Sigmoid colon (tissue), 7 donors: Measurements from ENCODE around the gene FOXRED1. TPM values are rescaled to one million over a fixed set of nuclear protein-coding genes. Genes with fewer than 3 reads are reported as not detected.
A peak's percentile ranks its signal among the peaks of the same experiment; 100 is the strongest.

Experiments used
- DNase-seq: peaks from one replicate; pipeline ENCODE4 v3.0.0-alpha.2; 2019
- H3K27ac ChIP-seq, 4 donors: fragments of 200-600 bp; sonication (generic); one replicate each; pipeline ENCODE4 v1.5.1; 2016 to 2019; ENCODE audit warnings: mild to moderate bottlenecking in 1 of 4
- H3K27me3 ChIP-seq, 3 donors: fragments of 200-600 bp; sonication (generic); one replicate each; pipeline ENCODE4 v1.5.1; 2019; ENCODE audit warnings: mild to moderate bottlenecking in 1 of 3
- H3K36me3 ChIP-seq, 4 donors: fragments of 200-600 bp; sonication (generic); one replicate each; pipeline ENCODE4 v1.5.1; 2016 to 2019
- H3K4me1 ChIP-seq, 4 donors: fragments of 200-600 bp; sonication (generic); one replicate each; pipeline ENCODE4 v1.5.1; 2017 to 2019
- H3K4me3 ChIP-seq, 4 donors: fragments of 200-600 bp; sonication (generic); one replicate each; pipeline ENCODE4 v1.5.1; 2017 to 2019; ENCODE audit warnings: mild to moderate bottlenecking in 2 of 4, moderate library complexity in 1 of 4
- H3K9me3 ChIP-seq, 4 donors: fragments of 200-600 bp in 3 of 4; sonication (generic) in 3 of 4; one replicate each; pipeline versions ENCODE4 v1.5.1 to v1.6.1; 2013 to 2019
- EP300 ChIP-seq, 4 donors: sonication (generic); formaldehyde crosslinking; IDR thresholded peaks; one replicate each; pipeline ENCODE4 v1.6.1; 2017; ENCODE audit warnings: antibody characterized with exemption in 4 of 4
- POLR2A ChIP-seq, 2 donors: fragments of 450-650 bp; IDR thresholded peaks; one replicate each; pipeline ENCODE4 v1.6.1; 2016; ENCODE audit warnings: antibody characterized with exemption in 2 of 2, mild to moderate bottlenecking in 2 of 2, moderate library complexity in 2 of 2
- POLR2AphosphoS5 ChIP-seq, 4 donors: sonication (generic); formaldehyde crosslinking; IDR thresholded peaks; one replicate each; pipeline ENCODE4 v1.6.1; 2017; ENCODE audit warnings: antibody characterized with exemption in 4 of 4
- WGBS, 2 donors: extraction: QIAGEN DNeasy Blood & Tissue Kit; methylation state at CpG; one replicate each; pipeline ENCODE4 v1.1.7; 2013; 5-methylcytosine and 5-hydroxymethylcytosine counted together
- intact Hi-C: fragments of 100-400 bp; cut with DNase I; formaldehyde crosslinking; loops from one replicate; pipeline ENCODE4 v1.15.1; 2023
- polyA plus RNA-seq, 3 donors: library from polyadenylated mRNA; stranded (reverse); fragments of 200-250 nt; gene quantifications; one replicate each; pipeline ENCODE4 v1.2.3, GENCODE V29; 2013
- total RNA-seq, 4 donors: library from RNA; depleted of rRNA; stranded (reverse); fragments of >200 nt; gene quantifications; one replicate each; pipeline ENCODE4 v1.1.0, GENCODE V29; 2016
- TF ChIP-seq, protein P1 (sequence below), 4 experiments: fragments of 450-650 bp in 3 of 4; fragments of 200-600 bp in 1 of 4; IDR thresholded peaks; one replicate each; pipeline ENCODE4 v1.5.1; 2016 to 2019; ENCODE audit warnings: antibody characterized with exemption in 4 of 4, mild to moderate bottlenecking in 3 of 4, moderate library complexity in 2 of 4
- donor health status: healthy with polysubstance abuse.
- donor health status: Bipolar disorder and iron deficiency.
- donor health status: healthy.

FOXRED1 gene
- total and polyA plus RNA-seq, 7 donors: 10.8 to 46.0 (median 16.0) TPM

DNA sequence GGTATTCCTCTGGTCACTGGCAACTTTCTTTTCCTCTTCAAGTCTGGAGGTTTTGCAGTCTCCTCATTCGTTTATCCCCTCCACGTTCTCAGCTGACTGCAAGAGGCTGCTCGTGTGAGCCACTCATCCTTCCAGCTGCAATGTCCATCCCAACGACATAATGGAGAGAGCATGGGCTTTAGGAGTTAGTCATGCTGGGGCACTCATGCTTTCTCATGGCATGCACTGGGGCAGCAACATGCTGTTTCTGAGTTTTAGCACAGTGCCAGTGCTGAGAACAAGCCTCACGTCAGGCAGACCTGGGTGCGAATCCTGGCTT lies 42.0 kb downstream of the FOXRED1 start:
- WGBS, 2 donors: 63 to 81% methylated on average over 6 of the region's 6 CpGs
- Histone ChIP-seq H3K36me3 (peaks cover 0 to 6% (median 0%) of the 10 kb centered on the region in 4 donors), H3K4me3 (no peak overlapping the region), H3K9me3 (no peaks in the 10 kb centered on the region), H3K27me3 (no peaks in the 10 kb centered on the region), H3K4me1 (peaks cover 0 to 10% (median 9%) of the 10 kb centered on the region in 4 donors), H3K27ac (peak overlapping the region in 2 of 4 donors; percentile 10 to 15)
- no peak for DNase-seq
- intact Hi-C loops: loop anchor here (2.0 to 5.0 kb wide), 3 partner anchors 48 to 170 kb away; no protein-coding TSS in a partner anchor
- TF ChIP-seq EP300 (IDR thresholded peaks at IDR 0.05) (no peak), POLR2A (IDR thresholded peaks at IDR 0.05) (no peak)
- TF ChIP-seq, protein P1, sequence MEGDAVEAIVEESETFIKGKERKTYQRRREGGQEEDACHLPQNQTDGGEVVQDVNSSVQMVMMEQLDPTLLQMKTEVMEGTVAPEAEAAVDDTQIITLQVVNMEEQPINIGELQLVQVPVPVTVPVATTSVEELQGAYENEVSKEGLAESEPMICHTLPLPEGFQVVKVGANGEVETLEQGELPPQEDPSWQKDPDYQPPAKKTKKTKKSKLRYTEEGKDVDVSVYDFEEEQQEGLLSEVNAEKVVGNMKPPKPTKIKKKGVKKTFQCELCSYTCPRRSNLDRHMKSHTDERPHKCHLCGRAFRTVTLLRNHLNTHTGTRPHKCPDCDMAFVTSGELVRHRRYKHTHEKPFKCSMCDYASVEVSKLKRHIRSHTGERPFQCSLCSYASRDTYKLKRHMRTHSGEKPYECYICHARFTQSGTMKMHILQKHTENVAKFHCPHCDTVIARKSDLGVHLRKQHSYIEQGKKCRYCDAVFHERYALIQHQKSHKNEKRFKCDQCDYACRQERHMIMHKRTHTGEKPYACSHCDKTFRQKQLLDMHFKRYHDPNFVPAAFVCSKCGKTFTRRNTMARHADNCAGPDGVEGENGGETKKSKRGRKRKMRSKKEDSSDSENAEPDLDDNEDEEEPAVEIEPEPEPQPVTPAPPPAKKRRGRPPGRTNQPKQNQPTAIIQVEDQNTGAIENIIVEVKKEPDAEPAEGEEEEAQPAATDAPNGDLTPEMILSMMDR (IDR thresholded peaks at IDR 0.05): no peak

DNA sequence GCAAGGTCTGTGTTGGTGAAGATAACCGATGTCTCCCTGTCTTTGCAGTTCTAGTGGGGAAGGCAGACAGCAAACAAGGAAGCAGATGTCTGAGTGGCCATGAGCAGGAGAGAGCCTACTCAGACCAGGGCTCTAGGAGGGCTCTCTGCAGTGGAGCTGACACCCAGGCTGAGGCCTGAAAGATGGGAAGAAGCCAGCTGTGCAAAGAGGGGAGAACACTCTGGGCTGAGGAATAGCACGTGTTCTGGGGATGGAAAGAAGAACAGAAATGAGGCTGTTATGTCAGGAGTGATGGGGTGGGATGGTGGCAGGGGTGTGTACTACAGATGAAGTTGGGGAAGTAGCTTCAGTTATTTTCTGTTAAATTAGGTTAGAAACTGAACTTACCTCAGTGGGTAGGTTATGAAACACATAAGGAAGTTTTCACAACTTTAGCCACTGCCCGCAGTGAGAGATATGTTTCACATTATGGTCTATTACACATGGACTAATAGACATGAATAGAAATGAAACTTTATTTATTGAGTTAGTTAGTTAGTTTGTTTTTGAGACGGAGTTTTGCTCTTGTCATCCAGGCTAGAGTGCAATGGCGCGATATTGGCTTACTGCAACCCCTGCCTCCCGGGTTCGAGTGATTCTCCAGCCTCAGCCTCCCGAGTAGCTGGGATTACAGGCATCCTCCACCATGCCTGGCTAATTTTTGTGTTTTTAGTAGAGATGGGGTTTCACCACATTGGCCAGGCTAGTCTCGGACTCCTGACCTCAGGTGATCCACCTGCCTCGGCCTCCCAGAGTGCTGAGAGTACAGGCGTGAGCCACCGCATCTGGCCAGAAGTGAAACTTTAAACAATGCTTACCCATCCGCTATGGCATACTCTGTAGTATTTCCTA lies 42.7 kb downstream of the FOXRED1 start:
- H3K9me3 ChIP-seq: no peaks in the 10 kb centered on the region
- H3K27ac ChIP-seq: no peak overlapping the region
- no peaks in the 10 kb centered on the region for H3K27me3 ChIP-seq
- H3K4me3 ChIP-seq: no peak overlapping the region
- peaks cover 0 to 6% (median 0%) of the 10 kb centered on the region in 4 donors for H3K36me3 ChIP-seq
- TF ChIP-seq, protein P1 (IDR thresholded peaks at IDR 0.05): no peak
- TF ChIP-seq POLR2A (IDR thresholded peaks at IDR 0.05): no peak
- TF ChIP-seq POLR2AphosphoS5 (IDR thresholded peaks at IDR 0.05): no peak
- TF ChIP-seq EP300 (IDR thresholded peaks at IDR 0.05): no peak
- peak; percentile 40 for DNase-seq
- WGBS, 2 donors: 87 to 91% methylated on average over 14 of the region's 14 CpGs
- intact Hi-C loops: loop anchor here (2.0 to 5.0 kb wide), 3 partner anchors 47 to 169 kb away; no protein-coding TSS in a partner anchor
- H3K4me1 ChIP-seq: peaks cover 0 to 10% (median 9%) of the 10 kb centered on the region in 4 donors

DNA sequence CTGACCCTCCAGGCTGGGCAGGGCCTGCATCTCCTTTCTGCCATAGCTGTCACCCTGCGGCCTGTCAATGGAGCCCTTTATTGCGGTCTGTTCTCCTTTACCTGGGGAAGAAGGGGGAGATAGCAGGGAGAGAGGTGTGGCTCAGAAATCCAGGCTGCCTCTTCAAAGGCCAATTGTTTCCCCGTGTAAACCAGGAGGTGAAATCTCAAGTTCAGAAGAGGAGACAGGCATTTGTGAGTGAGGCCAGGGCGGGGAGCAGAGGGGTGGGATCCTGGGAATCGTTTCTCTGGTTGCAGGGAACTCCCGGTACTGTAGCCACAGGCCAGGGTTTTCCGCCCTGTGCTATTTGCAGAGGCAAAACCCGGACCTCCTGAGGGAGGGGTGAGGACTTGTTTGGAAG lies 44.0 kb downstream of the FOXRED1 start:
- no peak overlapping the region for H3K4me3 ChIP-seq
- peaks cover 0 to 6% (median 0%) of the 10 kb centered on the region in 4 donors for H3K36me3 ChIP-seq
- H3K27me3 ChIP-seq: no peaks in the 10 kb centered on the region
- no peaks in the 10 kb centered on the region for H3K9me3 ChIP-seq
- intact Hi-C loops: loop anchor here (5.0 kb wide), 1 partner anchor 104 kb away; no protein-coding TSS in a partner anchor
- WGBS, 2 donors: 17 to 66% methylated on average over 8 of the region's 8 CpGs
- TF ChIP-seq EP300 (IDR thresholded peaks at IDR 0.05): no peak
- TF ChIP-seq, protein P1 (IDR thresholded peaks at IDR 0.05): no peak
- no peak for TF ChIP-seq POLR2AphosphoS5 (IDR thresholded peaks at IDR 0.05)
- TF ChIP-seq POLR2A (IDR thresholded peaks at IDR 0.05): no peak
- H3K4me1 ChIP-seq: peaks cover 0 to 20% (median 19%) of the 10 kb centered on the region in 4 donors
- no peak overlapping the region for H3K27ac ChIP-seq
- DNase-seq: peak; percentile 22

DNA sequence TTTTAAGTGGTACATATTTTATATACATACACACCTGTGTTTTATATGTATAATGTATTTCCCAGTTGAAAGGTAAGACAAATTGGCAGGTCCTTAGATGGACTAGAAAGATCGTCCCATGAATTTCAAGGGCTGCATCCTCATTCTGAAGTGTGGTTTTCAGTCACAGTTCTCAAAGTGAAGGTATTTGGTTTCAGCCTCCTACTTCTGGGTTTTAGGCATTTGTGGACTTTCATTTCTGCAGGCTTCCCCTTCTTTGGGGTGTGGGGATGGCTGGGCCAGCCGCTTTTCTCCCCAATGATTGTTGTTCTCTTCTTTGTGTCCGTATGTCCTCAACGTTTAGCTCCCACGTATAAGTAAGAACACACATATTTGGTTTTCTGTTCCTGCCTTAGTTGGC lies 44.9 kb downstream of the FOXRED1 start:
- H3K27ac ChIP-seq: no peak overlapping the region
- no peak overlapping the region for H3K4me3 ChIP-seq
- 89 to 95% methylated on average over 5 of the region's 5 CpGs for WGBS, 2 donors
- TF ChIP-seq, protein P1 (IDR thresholded peaks at IDR 0.05): no peak
- no peak for TF ChIP-seq POLR2AphosphoS5 (IDR thresholded peaks at IDR 0.05)
- no peak for TF ChIP-seq POLR2A (IDR thresholded peaks at IDR 0.05)
- TF ChIP-seq EP300 (IDR thresholded peaks at IDR 0.05): no peak
- H3K27me3 ChIP-seq: no peaks in the 10 kb centered on the region
- peaks cover 0 to 29% (median 27%) of the 10 kb centered on the region in 4 donors for H3K4me1 ChIP-seq
- intact Hi-C loops: loop anchor here (5.0 kb wide), 1 partner anchor 103 kb away; no protein-coding TSS in a partner anchor
- H3K9me3 ChIP-seq: no peaks in the 10 kb centered on the region
- H3K36me3 ChIP-seq: peaks cover 0 to 6% (median 0%) of the 10 kb centered on the region in 4 donors
- no peak for DNase-seq
